Limb (tissue), 2 donors: ENCODE measurements around the gene PLCH1.

ENCODE experiments used
- DNase-seq, 2 donors: peaks; one replicate each; pipeline ENCODE4 v3.0.0-alpha.2; 2016; ENCODE audit errors: extremely low spot score in 2 of 2

PLCH1 gene

DNA sequence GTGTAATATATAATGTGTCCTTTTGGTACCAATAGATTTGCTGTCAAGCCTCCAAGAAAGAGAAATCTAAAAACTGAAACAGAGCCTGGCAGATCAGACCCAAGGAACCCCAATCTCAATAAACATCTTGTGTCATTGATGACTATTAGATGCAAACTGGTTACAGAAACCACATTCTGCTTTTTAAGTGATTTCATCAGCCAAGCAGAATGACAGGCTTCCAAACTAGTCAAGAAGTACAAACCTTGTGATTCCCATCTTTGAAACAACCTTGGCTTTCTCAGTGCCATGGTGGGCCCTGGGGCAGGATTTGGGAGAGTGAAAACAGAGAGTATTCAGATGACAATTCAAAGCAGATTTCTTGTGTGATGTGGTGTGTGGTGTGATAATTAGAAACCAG lies 405.8 kb downstream of the PLCH1 start:
- no peak for DNase-seq

DNA sequence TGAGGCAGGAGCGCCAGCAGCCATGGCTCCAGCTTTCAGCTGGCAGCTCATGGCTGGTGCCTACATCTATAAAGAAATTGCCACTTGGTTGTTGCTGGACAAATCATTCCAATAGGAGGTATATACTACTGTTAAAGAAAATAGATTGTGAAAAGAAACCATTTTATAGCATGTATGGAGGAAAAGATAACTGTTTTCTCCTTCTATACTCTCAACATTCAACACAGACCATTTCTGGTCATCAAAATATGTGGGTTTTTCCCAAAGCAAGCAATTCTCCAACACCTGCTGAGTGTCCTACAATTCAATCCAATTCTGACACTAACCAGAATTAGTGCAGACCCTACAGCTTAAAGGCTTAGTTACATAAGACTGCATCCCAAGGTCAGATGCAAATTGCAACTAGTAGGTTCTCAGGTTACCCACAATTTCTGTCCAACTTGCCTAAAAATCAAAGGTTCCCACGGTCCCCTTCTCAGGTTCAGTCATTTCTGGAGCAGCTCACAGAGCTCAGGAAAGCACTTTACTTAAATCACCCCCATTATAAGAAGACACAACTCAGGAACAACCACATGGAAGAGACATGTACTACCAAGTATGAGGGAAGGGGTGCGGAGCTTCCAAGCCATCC lies 409.0 kb downstream of the PLCH1 start:
- DNase-seq = no peak

DNA sequence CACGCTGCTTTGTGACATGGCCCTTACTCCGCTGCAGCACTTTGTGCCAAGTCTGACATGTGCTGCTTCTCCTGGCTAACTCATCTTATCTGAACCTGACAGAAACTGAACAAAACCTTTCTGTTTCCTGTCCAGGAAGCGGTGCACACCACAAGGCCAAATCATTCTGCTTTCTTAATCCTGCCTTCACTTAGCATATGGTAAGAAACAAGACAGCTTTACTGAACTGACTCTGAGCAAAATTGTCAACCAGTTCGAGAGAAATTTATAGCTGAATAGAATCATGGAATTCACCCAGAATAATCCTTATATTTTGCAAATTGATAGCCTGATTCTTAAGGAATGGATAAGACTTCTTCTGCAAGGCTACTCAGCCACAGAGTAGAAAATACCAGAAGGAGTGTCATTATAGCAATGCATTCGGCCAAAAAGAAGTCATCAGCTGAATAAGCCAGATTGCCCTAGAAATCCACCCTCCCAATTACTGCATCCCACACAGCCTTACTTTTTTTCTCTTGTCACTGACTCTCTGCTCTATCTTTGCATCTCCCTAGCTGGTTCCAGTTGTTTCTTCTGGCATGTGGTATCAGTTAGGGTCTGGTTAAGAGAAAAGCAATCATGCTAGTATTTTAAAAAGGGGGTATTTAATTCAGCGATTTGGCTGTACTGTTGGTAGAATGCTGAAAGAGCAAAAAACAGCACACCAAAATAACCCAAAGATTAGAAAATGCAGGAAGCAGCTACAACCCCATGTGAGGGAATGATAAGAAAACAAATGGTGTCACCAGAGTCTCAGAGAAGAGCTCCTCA lies 409.8 kb downstream of the PLCH1 start:
- DNase-seq = no peak

- no peak for DNase-seq
Observed at GRCh38 chr3:155334215-155334913, 410.5 kb downstream of the PLCH1 start.

DNA sequence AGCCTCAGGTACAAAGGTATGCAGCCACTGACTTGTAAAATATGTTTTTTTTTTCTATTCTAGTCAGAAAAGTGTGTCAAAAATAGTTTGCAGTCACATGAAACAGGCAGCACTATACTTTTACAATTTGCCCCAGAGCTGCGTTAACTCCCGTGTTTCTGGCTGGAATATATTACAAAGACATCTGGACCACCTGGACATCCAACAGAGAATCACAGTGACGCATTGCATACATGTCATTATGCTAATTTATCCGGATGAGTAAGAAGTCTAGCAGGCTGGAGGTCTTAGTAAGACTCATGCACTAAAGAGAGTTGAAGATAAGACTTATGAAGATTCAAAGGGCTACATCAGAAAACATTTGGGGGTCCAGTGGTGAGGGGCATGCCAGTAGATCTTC lies 412.2 kb downstream of the PLCH1 start:
- no peak for DNase-seq

DNA sequence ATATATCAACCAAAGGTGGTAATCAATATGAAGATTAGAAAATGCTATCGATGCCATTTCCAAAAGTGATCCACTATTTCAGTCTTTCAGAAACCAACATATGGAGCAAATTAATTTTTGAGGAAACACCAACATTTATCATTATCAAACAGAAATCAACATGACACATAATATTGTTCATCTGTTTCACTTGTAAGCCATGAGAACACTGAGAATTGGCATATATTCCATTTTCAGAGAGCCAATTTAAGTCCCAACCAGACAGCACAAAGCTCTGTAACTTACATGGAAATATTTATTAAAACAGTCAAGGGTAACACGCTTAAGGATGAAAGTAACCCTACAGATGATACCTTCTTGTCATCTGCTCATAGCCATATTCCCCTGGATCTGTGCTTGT lies 413.8 kb downstream of the PLCH1 start:
- no peak for DNase-seq

- DNase-seq = no peak
Observed at GRCh38 chr3:155330370-155330769, 414.5 kb downstream of the PLCH1 start.

DNA sequence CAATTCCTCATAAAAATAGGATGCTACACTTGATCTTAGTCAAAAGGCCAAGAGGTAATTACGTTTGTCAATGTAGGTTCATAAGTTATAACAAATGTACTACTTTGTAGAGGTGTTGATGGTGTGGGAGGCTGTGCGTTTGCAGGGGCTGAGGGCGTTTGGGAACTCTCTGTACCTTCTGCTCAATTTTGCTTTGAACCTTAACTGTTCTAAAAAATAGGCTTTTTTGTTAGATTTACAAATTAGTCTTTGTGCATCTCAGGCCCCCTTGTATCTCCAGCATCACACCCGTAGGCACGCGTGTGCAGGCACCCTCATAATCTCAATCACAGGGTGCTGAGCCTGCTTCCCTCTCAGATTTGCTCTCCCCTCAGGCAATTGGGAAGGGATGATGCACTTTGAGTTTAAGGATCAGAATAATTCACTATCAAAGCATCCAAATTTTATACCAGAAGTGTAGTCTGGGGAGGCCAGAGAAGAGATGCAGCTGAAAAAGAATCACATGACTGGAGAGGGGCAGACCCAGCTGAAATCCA lies 415.3 kb downstream of the PLCH1 start:
- no peak for DNase-seq

DNA sequence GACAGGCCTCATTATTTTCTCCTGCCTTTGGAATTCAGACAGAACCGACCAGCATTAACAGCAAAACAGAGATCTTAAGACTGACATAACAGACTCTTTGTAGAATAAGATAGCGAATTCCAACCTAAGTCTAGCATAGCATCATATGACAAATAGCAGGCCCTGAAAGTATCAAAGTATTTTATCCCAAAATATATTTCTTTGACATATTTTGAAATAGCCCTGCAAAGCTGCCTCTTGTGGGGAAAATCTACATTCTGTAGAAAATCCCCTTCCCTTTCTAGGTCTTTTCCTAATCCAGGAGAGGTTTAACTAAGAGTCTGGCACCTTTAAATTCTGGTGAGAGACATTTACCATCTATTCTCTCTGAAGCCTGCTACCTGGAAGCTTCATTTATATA lies 417.0 kb downstream of the PLCH1 start:
- DNase-seq = no peak

DNA sequence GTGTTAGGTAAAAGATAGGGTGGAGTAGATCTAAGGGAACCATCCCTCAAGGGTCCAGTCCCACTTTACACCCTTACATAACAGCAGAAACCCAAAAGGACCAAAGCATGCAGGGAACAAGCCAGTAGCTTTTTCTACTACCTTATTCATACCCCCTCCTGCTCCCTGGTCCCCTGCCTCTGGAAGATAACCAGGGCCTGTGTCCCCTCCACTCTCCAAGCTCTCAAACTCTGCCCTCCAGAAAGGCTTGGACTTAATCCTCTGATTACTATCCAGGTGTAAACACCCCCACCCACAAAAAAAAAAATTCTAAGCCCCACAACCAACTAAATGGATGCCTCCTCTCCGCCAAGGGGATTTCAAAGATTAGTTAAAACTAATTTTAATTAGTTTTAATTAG lies 417.4 kb downstream of the PLCH1 start:
- no peak for DNase-seq

GRCh38 chr3:155326901-155327300 lies 418.0 kb downstream of the PLCH1 start:
- no peak for DNase-seq

GRCh38 chr3:155326244-155326643 lies 418.6 kb downstream of the PLCH1 start:
- no peak for DNase-seq
